KMS-11 (cell line): Measurements from ENCODE around the gene PTPRK.

Experiments
- H2AFZ ChIP-seq: fragments of 200-600 bp; sonication (generic); 2 replicates; pipeline ENCODE4 v1.6.1; 2016; ENCODE audit warnings: antibody characterized with exemption, mixed run types, low read depth
- H3K27ac ChIP-seq: fragments of 200-600 bp; sonication (generic); 2 replicates; pipeline ENCODE4 v1.6.1; 2016; ENCODE audit warnings: mild to moderate bottlenecking, mixed run types
- H3K27me3 ChIP-seq: fragments of 200-600 bp; sonication (generic); 2 replicates; pipeline ENCODE4 v1.6.1; 2017; ENCODE audit warnings: mild to moderate bottlenecking, low read depth, mixed run types, moderate library complexity; ENCODE audit not compliant: insufficient read depth
- H3K36me3 ChIP-seq: fragments of 200-600 bp; sonication (generic); 2 replicates; pipeline ENCODE4 v1.6.1; 2017; ENCODE audit warnings: mild to moderate bottlenecking, mixed run types; ENCODE audit not compliant: insufficient read depth
- H3K4me1 ChIP-seq: fragments of 200-600 bp; sonication (generic); 2 replicates; pipeline ENCODE4 v1.6.1; 2016; ENCODE audit warnings: mild to moderate bottlenecking, low read depth, mixed run types; ENCODE audit not compliant: poor library complexity, severe bottlenecking
- H3K4me2 ChIP-seq: fragments of 200-600 bp; sonication (generic); 2 replicates; pipeline ENCODE4 v1.7.0; 2016; ENCODE audit warnings: mild to moderate bottlenecking, mixed run types
- H3K4me3 ChIP-seq: fragments of 200-600 bp; sonication (generic); IDR thresholded peaks from 2 replicates; pipeline ENCODE4 v1.6.1; 2017; ENCODE audit warnings: low read depth, low read length, mixed read lengths; ENCODE audit not compliant: insufficient read depth
- H3K79me2 ChIP-seq: fragments of 200-600 bp; sonication (generic); 2 replicates; pipeline ENCODE4 v1.6.1; 2016; ENCODE audit warnings: low read depth, mixed run types; ENCODE audit not compliant: insufficient read depth
- H3K9ac ChIP-seq: fragments of 200-600 bp; sonication (generic); 2 replicates; pipeline ENCODE4 v1.6.1; 2016; ENCODE audit warnings: mild to moderate bottlenecking, mixed run types
- H4K20me1 ChIP-seq: fragments of 200-600 bp; sonication (generic); 2 replicates; pipeline ENCODE4 v1.6.1; 2016; ENCODE audit warnings: mild to moderate bottlenecking, mixed run types; ENCODE audit not compliant: insufficient read depth
- CTCF ChIP-seq: fragments of 200-600 bp; sonication (generic); conservative IDR thresholded peaks from 2 replicates; pipeline ENCODE4 v1.6.1; 2017; ENCODE audit warnings: low read depth, mild to moderate bottlenecking, antibody characterized with exemption, low read length, moderate library complexity, mixed read lengths

Gene PTPRK

GRCh38 chr6:128323011-128323410 is 197.4 kb downstream of the PTPRK start:
- Histone ChIP-seq H3K9ac (no peak overlapping the region), H4K20me1 (no peaks in the 10 kb centered on the region), H3K4me2 (no peak overlapping the region), H3K4me1 (no peaks in the 10 kb centered on the region), H3K27ac (no peak overlapping the region), H2AFZ (no peak overlapping the region), H3K79me2 (no peaks in the 10 kb centered on the region), H3K27me3 (no peaks in the 10 kb centered on the region), H3K36me3 (no peaks in the 10 kb centered on the region), H3K4me3 (no peak overlapping the region)
- no peak for TF ChIP-seq CTCF

- H2AFZ ChIP-seq, result no peak overlapping the region
- TF ChIP-seq CTCF, result no peak
Measured at GRCh38 chr6:128319946-128320345, 200.5 kb downstream of the PTPRK start.

GRCh38 chr6:128319157-128319556 is 201.2 kb downstream of the PTPRK start:
- Histone ChIP-seq H3K4me3 (no peak overlapping the region), H2AFZ (no peak overlapping the region), H3K36me3 (no peaks in the 10 kb centered on the region), H3K27me3 (no peaks in the 10 kb centered on the region), H3K27ac (no peak overlapping the region), H3K9ac (no peak overlapping the region), H4K20me1 (no peaks in the 10 kb centered on the region), H3K4me1 (peaks cover under 1% of the 10 kb centered on the region), H3K79me2 (no peaks in the 10 kb centered on the region), H3K4me2 (no peak overlapping the region)
- no peak for TF ChIP-seq CTCF

More at GRCh38 chr6:128319946-128320345, 200.5 kb downstream of the PTPRK start:
- Histone ChIP-seq H3K79me2 (no peaks in the 10 kb centered on the region), H3K4me2 (no peak overlapping the region), H3K9ac (no peak overlapping the region), H3K4me1 (no peaks in the 10 kb centered on the region), H3K27me3 (no peaks in the 10 kb centered on the region), H3K4me3 (no peak overlapping the region), H3K27ac (no peak overlapping the region), H4K20me1 (no peaks in the 10 kb centered on the region), H3K36me3 (no peaks in the 10 kb centered on the region)

- Histone ChIP-seq H3K79me2 (no peaks in the 10 kb centered on the region), H3K27ac (no peak overlapping the region), H2AFZ (no peak overlapping the region), H3K4me2 (no peak overlapping the region), H3K36me3 (no peaks in the 10 kb centered on the region), H3K4me3 (no peak overlapping the region), H4K20me1 (no peaks in the 10 kb centered on the region), H3K4me1 (peaks cover 24% of the 10 kb centered on the region), H3K9ac (no peak overlapping the region), H3K27me3 (no peaks in the 10 kb centered on the region)
- TF ChIP-seq CTCF, result no peak
Measured at GRCh38 chr6:128316258-128316929, 204.0 kb downstream of the PTPRK start.
